ENCODE data around the gene ZNRF2. TPM values are rescaled to one million over a fixed set of nuclear protein-coding genes. Genes with fewer than 3 reads are reported as not detected.

The ZNRF2 gene
- polyA plus RNA-seq, 12 donors, result 9.0 to 14.8 (median 11.4) TPM; not detected in 1

- DNase-seq, result no peak
These were observed 31.2 kb downstream of the ZNRF2 start for GRCh38 chr7:30315589-30315988.

DNA sequence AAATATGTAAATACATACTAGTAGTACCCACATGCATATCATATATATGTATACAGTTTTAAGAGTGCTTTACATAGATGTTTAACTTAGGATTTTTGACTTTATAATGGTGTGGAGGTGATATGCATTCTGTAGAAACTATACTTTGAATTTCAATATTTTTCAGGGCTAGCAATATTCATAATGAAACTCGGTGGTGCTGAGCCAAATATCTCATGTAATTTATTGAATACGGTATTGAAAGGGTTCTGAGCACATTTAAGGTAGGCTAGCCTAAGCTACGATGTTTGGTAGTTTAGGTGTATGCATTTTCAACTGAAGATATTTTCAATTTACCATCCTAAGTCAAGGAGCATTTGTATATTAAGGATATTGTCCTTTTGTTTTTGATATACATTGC, 36.0 kb downstream of the ZNRF2 start:
- DNase-seq, result no peak

GRCh38 chr7:30321089-30321881, 36.9 kb downstream of the ZNRF2 start:
- DNase-seq, result peak; percentile 36

GRCh38 chr7:30321882-30322192, 37.4 kb downstream of the ZNRF2 start:
- DNase-seq, result no peak

DNA sequence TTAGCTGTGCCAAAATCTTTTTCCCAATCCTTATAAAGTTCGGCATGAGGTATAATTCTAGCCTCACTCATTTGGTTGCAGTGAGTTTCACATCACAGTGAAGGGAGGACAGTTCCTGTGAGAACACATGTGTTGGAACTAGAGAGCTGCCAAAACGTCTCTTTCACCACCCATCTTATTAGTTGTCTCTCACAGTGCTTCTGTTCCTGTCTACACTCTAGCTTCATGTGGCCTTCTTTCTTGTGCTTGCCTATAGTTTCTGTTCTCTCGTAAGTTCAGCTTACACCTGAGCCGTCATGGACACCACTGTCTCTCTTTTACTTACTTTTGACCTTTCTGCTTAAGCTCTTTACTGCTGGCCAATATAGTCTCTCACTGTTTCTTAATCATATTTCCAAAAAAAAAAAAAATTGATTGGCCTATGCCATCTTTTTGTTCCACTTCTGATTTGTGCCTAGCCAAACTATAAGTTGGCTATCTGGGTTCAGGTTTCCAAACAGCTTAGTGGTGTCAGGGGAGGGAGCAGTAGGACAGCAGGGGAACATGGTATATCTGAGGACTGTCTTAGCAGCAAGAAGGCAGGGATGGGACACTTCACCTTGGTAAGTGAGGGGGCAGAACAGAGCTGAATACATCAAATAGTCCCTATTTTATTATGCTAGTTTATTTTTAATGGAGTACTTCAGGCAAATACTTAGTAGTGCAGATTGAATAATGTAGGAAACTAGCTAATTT, 38.0 kb downstream of the ZNRF2 start:
- peak; percentile 29 for DNase-seq

GRCh38 chr7:30323006-30323355, 38.6 kb downstream of the ZNRF2 start:
- DNase-seq, result no peak

DNA sequence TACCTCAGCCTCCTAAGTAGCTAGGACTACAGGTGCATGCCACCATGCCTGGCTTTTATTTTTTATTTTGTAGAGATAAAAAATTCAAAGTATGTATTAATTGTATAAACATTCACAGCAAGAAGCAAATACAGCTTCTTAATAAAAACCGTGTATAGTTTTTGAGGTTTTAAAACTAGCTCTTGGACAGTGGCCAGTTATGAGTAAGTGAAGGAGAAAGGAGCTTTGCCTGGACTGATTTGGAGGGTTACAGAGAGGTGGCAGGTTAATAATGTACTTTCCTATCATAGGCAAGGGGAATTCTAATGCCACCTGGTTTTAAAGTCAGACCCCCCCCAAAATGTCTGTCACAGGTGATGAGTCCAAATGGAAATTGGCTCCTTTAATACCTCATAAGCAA, 43.4 kb downstream of the ZNRF2 start:
- no peak for DNase-seq

- no peak for DNase-seq
These were observed 44.0 kb downstream of the ZNRF2 start for GRCh38 chr7:30328381-30328780.

DNA sequence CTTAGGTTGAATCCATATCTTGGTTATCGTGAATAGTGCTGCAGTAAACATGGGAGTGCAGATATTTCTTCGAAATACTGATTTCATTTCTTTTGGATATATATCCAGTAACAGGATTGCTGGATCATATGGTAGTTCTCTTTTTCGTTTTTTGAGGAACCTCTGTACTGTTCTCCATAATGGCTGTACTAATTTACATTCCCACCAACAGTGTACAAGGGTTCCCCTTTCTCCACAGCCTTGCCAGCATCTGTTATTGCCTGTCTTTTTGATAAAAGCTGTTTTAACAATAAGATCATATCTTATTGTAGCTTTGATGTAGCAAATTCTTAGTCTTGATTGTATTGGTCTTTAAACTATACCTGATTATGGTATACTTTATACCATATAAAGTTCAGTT, 45.3 kb downstream of the ZNRF2 start:
- DNase-seq, result no peak

DNA sequence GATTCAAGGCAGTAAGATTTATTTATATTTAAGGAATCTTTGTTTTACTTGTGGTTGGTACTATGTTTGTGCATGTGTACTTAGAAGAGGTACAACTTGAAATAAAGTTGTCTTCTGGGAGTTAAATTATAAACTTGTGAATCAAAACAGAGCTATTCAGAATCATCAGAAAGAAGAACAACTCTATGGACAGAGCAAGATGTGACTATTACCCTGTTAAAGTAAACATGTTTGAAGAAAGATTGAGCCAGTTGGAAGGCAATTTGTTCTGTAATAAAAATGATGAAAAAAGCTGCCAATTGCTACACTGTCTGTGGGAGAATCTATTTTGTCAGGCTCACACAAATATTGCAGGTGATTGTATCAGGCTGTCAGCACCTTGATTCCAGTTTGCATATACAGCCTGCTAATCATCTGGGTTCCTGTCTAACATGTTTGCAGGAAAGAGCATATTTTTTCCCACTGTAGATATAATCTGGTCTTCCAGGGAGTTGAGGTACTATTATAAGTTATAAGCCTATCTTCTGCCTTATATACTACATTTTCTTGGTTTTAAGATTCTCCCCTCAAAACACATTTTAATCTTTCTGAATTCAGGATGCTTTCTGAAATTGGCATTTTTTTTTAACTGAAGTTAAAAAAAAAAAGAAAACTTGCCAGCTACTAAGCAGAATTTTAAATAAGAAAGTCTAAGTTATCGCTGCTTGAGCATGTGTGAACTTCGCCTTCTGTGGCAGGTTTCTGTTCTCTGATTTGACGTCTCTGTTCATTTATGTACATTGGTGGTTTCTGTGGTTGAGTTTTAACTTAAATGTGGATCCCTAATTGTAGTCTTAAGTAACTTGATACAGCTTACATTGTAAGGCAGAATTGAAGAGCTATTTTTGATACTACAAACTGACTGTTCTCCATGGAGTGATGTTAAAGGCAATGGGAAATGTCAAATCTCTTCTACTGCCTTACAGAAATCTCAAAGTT, 46.0 kb downstream of the ZNRF2 start:
- DNase-seq, result no peak

- DNase-seq, result no peak
These were observed 46.9 kb downstream of the ZNRF2 start for GRCh38 chr7:30331338-30331737.

GRCh38 chr7:30332549-30332948, 48.2 kb downstream of the ZNRF2 start:
- no peak for DNase-seq

DNA sequence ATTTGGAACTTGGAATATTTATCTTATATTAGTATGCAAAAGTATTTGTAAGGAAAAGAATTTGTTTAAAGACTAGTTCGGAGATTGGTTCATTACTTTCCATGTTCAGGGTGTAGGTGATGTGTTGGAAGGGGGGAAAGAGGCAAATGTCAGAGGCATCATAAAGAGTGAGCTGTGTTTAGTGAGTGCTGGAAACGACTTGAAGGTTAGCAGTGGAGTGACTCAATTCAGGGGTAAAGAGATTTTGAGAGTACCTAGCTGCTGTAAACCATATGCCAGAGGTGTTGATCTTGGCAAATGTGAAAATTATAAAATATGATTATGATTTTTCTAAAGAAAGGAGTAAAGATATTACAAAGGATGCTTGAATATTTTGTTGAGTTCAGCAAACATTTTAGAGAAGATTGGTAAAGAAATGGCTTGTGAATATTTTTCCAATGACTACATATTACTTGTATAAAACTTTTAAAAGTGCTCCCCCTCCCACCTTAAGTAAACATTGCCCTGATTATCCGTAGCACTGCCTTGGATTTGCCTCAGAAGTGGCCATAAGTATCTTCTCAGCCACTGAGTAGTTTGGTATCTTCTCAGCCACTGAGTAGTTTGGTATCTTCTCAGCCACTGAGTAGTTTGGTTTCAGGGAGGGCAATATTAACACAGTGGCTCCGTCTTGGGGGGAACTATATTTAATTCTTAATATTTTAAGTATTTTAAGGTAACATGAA, 51.5 kb downstream of the ZNRF2 start:
- no peak for DNase-seq

- no peak for DNase-seq
These were observed 60.1 kb downstream of the ZNRF2 start for GRCh38 chr7:30344513-30344912.

GRCh38 chr7:30347226-30348082, 63.1 kb downstream of the ZNRF2 start:
- no peak for DNase-seq

DNA sequence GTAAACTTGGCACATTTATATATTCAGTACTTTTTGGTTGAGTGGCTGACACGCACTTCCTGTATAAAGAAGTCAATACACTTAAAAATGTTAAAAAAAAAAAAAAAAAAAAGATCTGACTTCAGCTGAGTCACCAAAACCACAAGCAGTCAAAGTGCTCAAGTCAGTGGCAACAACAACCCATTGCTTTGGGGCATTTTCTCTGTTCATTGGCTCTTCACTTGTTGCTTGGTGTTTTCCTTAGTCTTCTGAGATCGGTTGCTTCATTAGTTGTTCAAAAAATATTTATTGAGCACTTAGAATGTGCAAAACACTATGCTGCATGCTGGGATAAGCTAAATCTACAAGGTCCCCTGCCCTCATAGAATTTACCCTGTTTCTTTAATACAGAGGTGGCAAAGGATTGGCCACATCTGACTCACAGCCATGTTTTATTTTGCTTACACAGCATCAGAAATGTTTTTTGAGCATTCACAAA, 63.7 kb downstream of the ZNRF2 start:
- DNase-seq, result no peak

DNA sequence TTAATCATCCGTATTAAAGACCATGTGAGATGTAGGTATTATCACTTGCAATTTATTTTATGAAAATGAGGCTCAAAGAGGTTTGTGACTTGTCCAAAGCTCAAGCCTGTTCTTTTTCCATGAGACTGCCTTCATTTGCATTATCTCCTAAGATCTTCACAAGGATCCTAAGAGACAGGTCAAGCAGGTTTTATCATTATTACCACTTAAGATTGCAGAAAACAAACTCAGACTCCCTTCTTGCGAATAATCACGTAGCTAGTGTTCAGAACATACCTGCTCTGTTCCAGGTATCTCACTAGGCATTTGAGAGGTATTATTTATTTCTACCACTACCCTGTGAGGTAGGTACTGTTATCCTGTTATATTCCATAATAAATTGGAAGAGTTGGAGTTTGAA, 64.8 kb downstream of the ZNRF2 start:
- DNase-seq, result no peak

GRCh38 chr7:30349816-30350215, 65.4 kb downstream of the ZNRF2 start:
- no peak for DNase-seq

- no peak for DNase-seq
These were observed 66.9 kb downstream of the ZNRF2 start for GRCh38 chr7:30351286-30351685.

- no peak for DNase-seq
These were observed 67.3 kb downstream of the ZNRF2 start for GRCh38 chr7:30351724-30352123.

DNA sequence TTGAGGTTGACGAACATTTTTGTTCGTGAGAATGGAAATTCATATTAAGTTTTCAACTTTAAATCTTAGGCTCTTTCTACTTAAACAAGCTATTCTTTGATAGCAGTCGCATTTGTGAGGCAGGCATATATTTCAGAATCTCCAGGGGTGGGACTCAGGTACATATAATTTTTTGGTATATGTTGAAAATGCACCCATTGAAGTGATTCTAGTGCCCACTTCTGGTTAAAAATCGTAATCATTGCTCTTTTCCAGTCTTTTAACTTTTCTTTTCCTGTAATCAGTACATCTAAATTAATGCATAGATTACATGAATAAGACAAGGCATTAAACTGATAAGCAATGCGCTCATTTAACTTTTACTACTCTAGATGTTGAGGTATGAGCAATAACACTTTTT, 67.8 kb downstream of the ZNRF2 start:
- no peak for DNase-seq
